GM21390 (cell line): ENCODE results near the gene GPR161.
"Not testable (repeated sequence)": the region's sequence is repeated elsewhere in the genome, so short reads cannot be mapped to it uniquely, and the experiment has no call there.

ENCODE experiments used
- ATAC-seq: cut with Tn5 transposase; IDR thresholded peaks from one replicate; pipeline ENCODE4 v1.9.1; 2021; ENCODE audit not compliant: unreplicated experiment

The GPR161 gene, protein sequence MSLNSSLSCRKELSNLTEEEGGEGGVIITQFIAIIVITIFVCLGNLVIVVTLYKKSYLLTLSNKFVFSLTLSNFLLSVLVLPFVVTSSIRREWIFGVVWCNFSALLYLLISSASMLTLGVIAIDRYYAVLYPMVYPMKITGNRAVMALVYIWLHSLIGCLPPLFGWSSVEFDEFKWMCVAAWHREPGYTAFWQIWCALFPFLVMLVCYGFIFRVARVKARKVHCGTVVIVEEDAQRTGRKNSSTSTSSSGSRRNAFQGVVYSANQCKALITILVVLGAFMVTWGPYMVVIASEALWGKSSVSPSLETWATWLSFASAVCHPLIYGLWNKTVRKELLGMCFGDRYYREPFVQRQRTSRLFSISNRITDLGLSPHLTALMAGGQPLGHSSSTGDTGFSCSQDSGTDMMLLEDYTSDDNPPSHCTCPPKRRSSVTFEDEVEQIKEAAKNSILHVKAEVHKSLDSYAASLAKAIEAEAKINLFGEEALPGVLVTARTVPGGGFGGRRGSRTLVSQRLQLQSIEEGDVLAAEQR

GRCh38 chr1:168136709-168137514 lies at the start of gene GPR161:
Gene GPR161 (minus strand): TSS chr1:168136930. CDS start chr1:168104850, 32,080 bp downstream.
- peak; percentile 46 for ATAC-seq

DNA sequence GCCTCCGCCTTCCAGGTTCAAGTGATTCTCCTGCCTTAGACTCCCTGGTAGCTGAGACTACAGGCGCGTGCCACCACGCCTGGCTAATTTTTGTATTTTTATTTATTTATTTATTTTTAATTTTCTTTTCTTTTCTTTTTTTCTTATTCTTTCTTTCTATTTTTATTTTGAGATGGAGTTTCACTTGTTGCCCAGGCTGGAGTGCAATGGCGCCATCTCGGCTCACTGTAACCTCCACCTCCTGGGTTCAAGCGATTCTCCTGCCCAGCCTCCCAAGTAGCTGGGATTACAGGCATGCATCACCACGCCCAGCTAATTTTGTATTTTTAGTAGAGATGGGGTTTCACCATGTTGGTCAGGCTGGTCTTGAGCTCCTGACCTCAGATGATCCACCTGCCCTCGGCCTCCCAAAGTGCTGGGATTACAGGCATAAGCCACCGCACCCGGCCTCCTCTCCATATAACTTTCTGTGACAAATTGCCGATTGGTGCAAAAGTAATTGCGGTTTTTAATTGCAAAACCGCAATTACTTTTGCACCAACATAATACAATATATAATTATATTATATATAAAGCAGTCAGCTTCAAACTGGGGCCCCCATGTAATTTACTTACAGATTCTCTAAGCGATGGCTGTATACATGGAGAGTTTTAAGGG lies 44.5 kb upstream of the GPR161 start:
- ATAC-seq: not testable (repeated sequence)

- no peak for ATAC-seq
Observed at GRCh38 chr1:168180148-168180524, 43.4 kb upstream of the GPR161 start.

GRCh38 chr1:168179438-168180147 lies 42.9 kb upstream of the GPR161 start:
- peak; percentile 1 for ATAC-seq

DNA sequence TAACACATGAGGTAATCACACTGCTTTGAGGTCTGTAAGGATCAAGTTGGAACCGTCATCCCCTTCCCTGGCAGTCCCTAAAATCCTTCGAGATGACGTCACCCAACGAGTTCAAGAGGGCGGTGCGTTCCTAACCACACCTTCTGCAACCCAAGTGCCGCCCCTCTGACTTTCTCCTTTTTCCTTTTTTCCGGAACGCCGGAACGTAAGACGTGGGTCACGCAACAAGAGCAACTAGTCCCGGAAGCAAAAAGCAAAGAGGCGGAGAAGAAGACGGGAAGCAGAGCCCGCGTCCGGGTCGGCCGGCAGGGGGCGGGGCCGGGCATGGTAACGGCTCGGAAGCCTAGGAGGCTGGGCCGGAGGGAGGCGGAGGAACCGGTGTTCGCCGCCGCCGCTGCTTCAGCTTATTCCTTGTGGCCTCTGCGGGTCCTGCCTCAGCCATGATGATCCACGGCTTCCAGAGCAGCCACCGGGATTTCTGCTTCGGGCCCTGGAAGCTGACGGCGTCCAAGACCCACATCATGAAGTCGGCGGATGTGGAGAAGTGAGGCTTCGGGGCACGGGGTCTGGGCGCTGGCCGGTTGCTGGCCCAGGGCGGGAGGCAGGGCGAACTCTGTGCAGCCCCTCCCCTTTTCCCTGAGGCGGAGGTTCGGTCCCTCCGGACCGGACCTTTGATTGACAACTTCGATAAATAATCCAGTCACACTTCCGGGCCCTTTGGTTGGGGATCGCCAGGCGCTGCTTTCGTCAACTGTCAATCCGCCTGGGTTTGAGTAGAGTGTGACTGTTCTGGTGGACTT lies 42.1 kb upstream of the GPR161 start, which contains the start of gene TIPRL:
Gene TIPRL (plus strand): TSS at position 325 of the 800 bp plus-strand sequence. CDS start 116 bp downstream, at position 441.
- peak; percentile 95 for ATAC-seq

- no peak for ATAC-seq
Observed at GRCh38 chr1:168178227-168178637, 41.5 kb upstream of the GPR161 start.

DNA sequence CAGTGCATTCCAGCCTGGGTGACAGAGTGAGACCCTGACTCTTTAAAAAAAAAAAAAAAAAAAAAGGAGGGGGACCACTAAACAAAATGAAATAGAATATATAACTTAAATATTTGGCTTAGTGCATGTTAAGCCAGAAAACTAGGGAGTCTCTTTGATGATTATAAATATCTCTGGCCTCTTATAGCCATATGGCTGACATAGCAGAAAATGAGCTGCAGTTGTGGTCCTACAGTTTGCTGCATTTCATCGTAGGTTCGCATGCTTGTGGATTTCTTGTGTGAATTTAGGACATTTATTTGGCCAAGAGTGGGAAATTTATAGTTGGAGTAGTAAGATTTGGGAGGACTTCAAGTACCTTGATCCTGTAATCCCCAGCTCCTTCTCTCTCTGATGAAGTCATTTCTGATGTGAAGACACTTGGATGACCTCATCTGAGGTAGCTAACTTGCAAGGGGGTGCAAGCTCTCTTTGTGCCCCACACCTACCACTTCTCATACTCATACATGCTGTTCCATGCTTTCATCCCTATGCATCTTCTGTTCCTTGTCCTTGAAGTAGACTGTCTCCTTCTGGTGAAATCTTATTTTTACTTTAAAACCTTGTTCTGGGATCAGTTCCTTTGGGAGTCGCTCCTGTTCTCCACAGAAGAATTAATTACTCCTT lies 35.7 kb upstream of the GPR161 start:
- no peak for ATAC-seq

- no peak for ATAC-seq
Observed at GRCh38 chr1:168170564-168171508, 34.1 kb upstream of the GPR161 start.

DNA sequence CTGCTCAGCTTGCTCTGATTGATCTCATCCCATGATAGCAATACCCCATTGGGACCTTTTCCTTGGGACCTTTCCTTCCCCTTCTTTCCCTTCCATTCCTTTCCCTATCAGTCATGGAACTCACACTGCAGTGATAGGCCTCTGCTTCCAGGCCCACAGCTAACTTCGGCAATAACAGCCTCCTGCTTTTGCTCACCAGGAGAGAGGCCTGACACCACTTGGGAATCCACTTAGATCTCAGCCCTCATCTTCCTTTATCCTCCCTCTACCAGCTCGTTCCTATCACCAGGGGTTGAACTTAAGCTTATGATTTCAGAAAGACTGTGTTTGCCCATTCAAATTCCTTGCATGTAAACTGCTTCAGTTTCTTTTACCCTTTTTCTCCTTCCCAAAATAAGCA lies 31.1 kb upstream of the GPR161 start:
- no peak for ATAC-seq

- no peak for ATAC-seq
Observed at GRCh38 chr1:168164771-168165170, 28.0 kb upstream of the GPR161 start.

GRCh38 chr1:168163670-168164069 lies 26.9 kb upstream of the GPR161 start:
- ATAC-seq: no peak

- ATAC-seq: no peak
Observed at GRCh38 chr1:168161459-168161858, 24.7 kb upstream of the GPR161 start.

- ATAC-seq: no peak
Observed at GRCh38 chr1:168159979-168160378, 23.2 kb upstream of the GPR161 start.

DNA sequence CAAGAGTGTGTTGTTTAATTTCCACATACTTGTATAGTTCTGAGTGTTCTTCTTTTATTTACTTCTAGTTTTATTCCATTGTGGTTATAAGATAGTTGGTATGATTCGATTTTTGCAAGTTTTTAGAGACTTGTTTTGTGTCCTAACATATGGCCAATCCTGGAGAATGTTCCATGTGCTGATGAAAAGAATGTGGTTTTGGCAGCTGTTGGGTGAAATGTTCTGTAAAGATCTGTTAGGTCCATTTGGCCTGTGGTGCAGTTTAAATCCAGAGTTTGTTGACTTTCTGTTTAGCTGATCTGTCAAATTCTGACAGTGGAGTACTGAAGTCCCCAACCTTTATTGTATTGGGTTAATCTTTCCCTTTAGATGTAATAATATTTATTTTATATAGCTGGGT lies 22.5 kb upstream of the GPR161 start:
- no peak for ATAC-seq

GRCh38 chr1:168157638-168158037 lies 20.9 kb upstream of the GPR161 start:
- no peak for ATAC-seq

DNA sequence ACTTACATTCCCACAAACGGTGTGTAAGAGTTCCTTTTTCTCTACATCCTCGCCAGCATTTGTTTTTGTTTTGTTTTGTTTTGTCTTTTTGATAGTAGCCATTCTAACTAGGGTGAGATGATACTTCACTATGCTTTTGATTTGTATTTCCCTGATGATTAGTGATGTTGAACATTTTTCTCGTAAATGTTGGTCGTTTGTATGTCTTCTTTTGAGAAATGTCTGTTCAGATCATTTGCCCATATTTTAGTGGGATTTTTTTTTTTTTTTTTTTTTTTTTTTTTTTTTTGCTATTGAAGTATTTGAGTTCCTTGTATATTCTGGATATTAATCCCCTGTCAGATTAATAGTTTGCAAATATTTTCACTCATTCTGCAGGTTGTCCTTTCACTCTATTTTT lies 19.2 kb upstream of the GPR161 start:
- no peak for ATAC-seq

- ATAC-seq: not testable (repeated sequence)
Observed at GRCh38 chr1:168154707-168155106, 18.0 kb upstream of the GPR161 start.

DNA sequence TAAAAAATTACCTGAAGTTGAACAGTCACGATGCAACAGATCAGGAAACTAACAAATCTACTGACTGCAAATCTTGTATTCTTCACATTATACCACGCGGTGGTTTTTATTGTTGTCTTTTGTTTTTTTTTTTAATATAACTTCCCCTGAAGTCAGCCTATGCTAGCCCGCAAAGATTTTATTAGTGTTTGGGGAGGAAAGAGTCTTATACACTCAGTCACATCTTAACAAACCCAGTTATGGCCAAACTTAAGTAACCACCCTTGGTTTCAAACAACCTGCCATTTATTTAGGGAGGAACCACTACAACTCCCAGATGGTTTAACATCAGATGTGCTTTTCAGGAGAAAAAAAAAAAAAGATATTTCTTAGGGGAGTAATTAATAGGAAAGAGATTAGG lies 15.2 kb upstream of the GPR161 start:
- no peak for ATAC-seq
